Activated CD8-positive, alpha-beta T cell treated with anti-CD3 and anti-CD28 coated beads for 36 hours (primary cell): ENCODE data around the gene MAPK8. TPM values are rescaled to one million over a fixed set of nuclear protein-coding genes. Genes with fewer than 3 reads are reported as not detected.

Experiments
- ATAC-seq: fragments of 200-7000 bp; cut with Tn5 transposase; one replicate; pipeline ENCODE4 v1.10.0; 2021; ENCODE audit warnings: mild to moderate bottlenecking, moderate library complexity
- CTCF ChIA-PET: fragments of 350-600 bp; sonication (Branson Sonifier 250); formaldehyde crosslinking; loops from one replicate; lab custom pipeline; 2021; ENCODE audit warnings: antibody characterized with exemption; lab: Charles Lee
- POLR2A ChIA-PET: fragments of 350-600 bp; sonication (Branson Sonifier 250); formaldehyde crosslinking; loops from one replicate; lab custom pipeline; 2021; ENCODE audit warnings: antibody characterized with exemption; lab: Charles Lee
- DNase-seq: peaks from one replicate; pipeline ENCODE4 v3.0.0-alpha.2; 2020
- H3K27ac Mint-ChIP-seq: one replicate; pipeline ENCODE4 v1.8.0; 2021; ENCODE audit warnings: mild to moderate bottlenecking, mixed read lengths
- H3K27me3 Mint-ChIP-seq: one replicate; pipeline ENCODE4 v1.8.0; 2021; ENCODE audit warnings: mixed read lengths
- H3K36me3 Mint-ChIP-seq: one replicate; pipeline ENCODE4 v1.8.0; 2021; ENCODE audit warnings: low read depth, mixed read lengths
- H3K4me1 Mint-ChIP-seq: one replicate; pipeline ENCODE4 v1.8.0; 2021; ENCODE audit warnings: low read depth, mixed read lengths
- H3K4me3 Mint-ChIP-seq: one replicate; pipeline ENCODE4 v1.8.0; 2021; ENCODE audit warnings: mild to moderate bottlenecking, moderate library complexity, mixed read lengths
- H3K9me3 Mint-ChIP-seq: one replicate; pipeline ENCODE4 v1.8.0; 2021; ENCODE audit warnings: mixed read lengths
- CTCF ChIP-seq: fragments of 200-600 bp; IDR thresholded peaks from one replicate; pipeline ENCODE4 v1.8.0; 2022; ENCODE audit warnings: antibody characterized with exemption, mild to moderate bottlenecking
- intact Hi-C: fragments of 100-400 bp; cut with micrococcal nuclease; formaldehyde crosslinking; loops from one replicate; pipeline ENCODE4 v1.10.0; 2022
- total RNA-seq, 2 experiments: library from RNA; stranded (reverse); gene quantifications; one replicate each; pipeline ENCODE4 v1.2.3, GENCODE V29; 2021

MAPK8 gene
- total RNA-seq, 2 experiments from 2014 or later = 40.5 to 41.1 TPM

DNA sequence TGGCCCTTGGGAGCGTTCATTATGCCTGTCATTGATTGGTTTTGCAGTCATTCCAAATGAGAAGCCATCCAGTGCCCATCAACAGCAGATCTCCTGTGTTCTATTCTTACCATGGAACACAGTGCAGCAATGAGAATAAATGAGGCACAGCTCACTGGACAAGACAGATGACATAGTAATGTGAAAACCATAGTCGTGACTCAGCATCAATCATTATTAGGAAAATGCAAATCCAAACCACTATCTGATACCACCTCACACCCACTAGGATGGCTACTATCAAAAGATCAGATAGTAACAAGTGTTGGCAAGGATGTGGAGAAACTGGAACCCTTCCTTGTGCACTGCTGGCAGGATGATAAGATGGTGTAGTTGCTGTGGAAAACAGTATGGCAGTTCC lies 153.7 kb downstream of the MAPK8 start:
- ATAC-seq = no peak
- ChIA-PET CTCF (no interaction called here), POLR2A (no interaction called here)
- no peak for DNase-seq
- intact Hi-C loops = no loop called here
- Mint-ChIP-seq H3K4me1 (no peaks in the 10 kb centered on the region), H3K4me3 (no peak overlapping the region), H3K9me3 (no peaks in the 10 kb centered on the region), H3K27ac (no peak overlapping the region), H3K27me3 (no peaks in the 10 kb centered on the region), H3K36me3 (no peaks in the 10 kb centered on the region)
- no peak for TF ChIP-seq CTCF

DNA sequence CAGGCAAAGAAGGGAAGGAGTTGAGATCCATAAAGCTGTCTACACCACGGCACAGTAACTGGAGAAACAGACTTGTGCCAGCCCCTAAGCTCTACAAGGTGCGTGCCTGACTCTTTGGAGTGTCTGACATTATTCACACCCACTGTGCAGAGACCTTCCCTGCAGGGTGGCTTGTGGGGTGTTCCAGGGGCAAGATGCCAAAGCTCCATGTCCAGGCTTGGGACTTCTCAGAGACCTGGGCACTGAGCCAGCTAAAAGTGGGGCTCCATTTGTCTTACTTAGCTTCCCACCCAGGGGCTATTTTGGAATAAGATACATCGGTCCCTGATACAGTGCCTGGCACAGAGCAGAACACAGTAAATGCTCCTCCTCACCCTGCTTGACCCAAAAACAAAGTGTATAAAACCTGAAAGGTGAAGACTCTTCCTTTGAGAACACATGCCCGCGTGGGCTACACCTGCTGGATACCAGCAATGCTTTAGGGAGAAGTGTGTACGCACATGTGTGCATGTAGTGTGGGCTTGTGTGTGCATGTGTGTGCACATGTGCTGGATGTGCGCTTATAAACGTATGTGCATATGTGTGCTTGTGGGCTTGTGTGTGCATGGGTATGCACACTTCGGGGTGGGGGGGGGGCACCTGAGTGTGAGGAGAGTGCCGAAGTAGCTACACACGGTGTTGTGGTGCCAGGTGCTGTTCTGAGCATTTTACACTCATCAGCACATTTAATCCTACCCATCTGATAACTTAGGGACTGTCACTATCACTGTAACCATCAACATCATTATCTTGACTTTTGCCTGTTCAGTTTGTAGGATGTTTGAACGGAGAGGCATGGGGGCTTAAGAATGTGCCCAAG lies 155.4 kb downstream of the MAPK8 start:
- POLR2A ChIA-PET = no interaction called here
- H3K27me3 Mint-ChIP-seq = no peaks in the 10 kb centered on the region
- no peak for DNase-seq

GRCh38 chr10:48462482-48463020 lies 156.1 kb downstream of the MAPK8 start:
- intact Hi-C loops = no loop called here
- ChIA-PET CTCF (interaction anchor here (1.0 kb wide), 1 partner anchor 99 kb away, joined by 5 read pairs; no protein-coding TSS in a partner anchor), POLR2A (interaction anchor here (1.2 kb wide), 1 partner anchor 12 kb away, joined by 3 read pairs; no protein-coding TSS in a partner anchor)
- no peak for TF ChIP-seq CTCF
- no peak for DNase-seq
- Mint-ChIP-seq H3K4me3 (no peak overlapping the region), H3K36me3 (no peaks in the 10 kb centered on the region), H3K27me3 (no peaks in the 10 kb centered on the region), H3K4me1 (no peaks in the 10 kb centered on the region), H3K9me3 (no peaks in the 10 kb centered on the region), H3K27ac (no peak overlapping the region)
- ATAC-seq = no peak

More for the DNA sequence above, 155.4 kb downstream of the MAPK8 start:
- CTCF ChIA-PET = no interaction called here
- Mint-ChIP-seq H3K4me1 (no peaks in the 10 kb centered on the region), H3K27ac (no peak overlapping the region), H3K9me3 (no peaks in the 10 kb centered on the region), H3K36me3 (no peaks in the 10 kb centered on the region), H3K4me3 (no peak overlapping the region)
- intact Hi-C loops = no loop called here
- ATAC-seq = no peak
- no peak for TF ChIP-seq CTCF

- H3K27ac Mint-ChIP-seq = no peak overlapping the region
- H3K4me1 Mint-ChIP-seq = no peaks in the 10 kb centered on the region
- intact Hi-C loops = no loop called here
- DNase-seq (no peak), ATAC-seq (no peak)
- H3K27me3 Mint-ChIP-seq = no peaks in the 10 kb centered on the region
- ChIA-PET CTCF (interaction anchor here (1.0 to 1.3 kb wide), 2 partner anchors 100 to 193 kb away, joined by 3 to 5 read pairs; no protein-coding TSS in a partner anchor), POLR2A (interaction anchor here (1.2 kb wide), 1 partner anchor 11 kb away, joined by 3 read pairs; no protein-coding TSS in a partner anchor)
- H3K4me3 Mint-ChIP-seq = no peak overlapping the region
- H3K9me3 Mint-ChIP-seq = no peaks in the 10 kb centered on the region
- no peak for TF ChIP-seq CTCF
- no peaks in the 10 kb centered on the region for H3K36me3 Mint-ChIP-seq
Observed at GRCh38 chr10:48463318-48464003, 157.0 kb downstream of the MAPK8 start.
